ENCODE measurements around the gene TNFRSF4.

- TF ChIP-seq SIN3A (IDR thresholded peaks at IDR 0.05; ENCODE audit: borderline replicate concordance in 2 of 2, control insufficient read depth in 1 of 2, low read depth in 2 of 2, low read length in 2 of 2) = no peak
- TF ChIP-seq SP1 (CRISPR knock-in tag; IDR thresholded peaks at IDR 0.05) = no peak
- no peak for TF ChIP-seq POLR2A (conservative IDR thresholded peaks at IDR 0.05)
- TF ChIP-seq SRF (CRISPR knock-in tag; IDR thresholded peaks at IDR 0.05) = no peak
- TF ChIP-seq, protein P1, sequence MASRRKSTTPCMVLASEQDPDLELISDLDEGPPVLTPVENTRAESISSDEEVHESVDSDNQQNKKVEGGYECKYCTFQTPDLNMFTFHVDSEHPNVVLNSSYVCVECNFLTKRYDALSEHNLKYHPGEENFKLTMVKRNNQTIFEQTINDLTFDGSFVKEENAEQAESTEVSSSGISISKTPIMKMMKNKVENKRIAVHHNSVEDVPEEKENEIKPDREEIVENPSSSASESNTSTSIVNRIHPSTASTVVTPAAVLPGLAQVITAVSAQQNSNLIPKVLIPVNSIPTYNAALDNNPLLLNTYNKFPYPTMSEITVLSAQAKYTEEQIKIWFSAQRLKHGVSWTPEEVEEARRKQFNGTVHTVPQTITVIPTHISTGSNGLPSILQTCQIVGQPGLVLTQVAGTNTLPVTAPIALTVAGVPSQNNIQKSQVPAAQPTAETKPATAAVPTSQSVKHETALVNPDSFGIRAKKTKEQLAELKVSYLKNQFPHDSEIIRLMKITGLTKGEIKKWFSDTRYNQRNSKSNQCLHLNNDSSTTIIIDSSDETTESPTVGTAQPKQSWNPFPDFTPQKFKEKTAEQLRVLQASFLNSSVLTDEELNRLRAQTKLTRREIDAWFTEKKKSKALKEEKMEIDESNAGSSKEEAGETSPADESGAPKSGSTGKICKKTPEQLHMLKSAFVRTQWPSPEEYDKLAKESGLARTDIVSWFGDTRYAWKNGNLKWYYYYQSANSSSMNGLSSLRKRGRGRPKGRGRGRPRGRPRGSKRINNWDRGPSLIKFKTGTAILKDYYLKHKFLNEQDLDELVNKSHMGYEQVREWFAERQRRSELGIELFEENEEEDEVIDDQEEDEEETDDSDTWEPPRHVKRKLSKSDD (conservative IDR thresholded peaks at IDR 0.05; ENCODE audit: low read length) = no peak
- TF ChIP-seq CBX8 (IDR thresholded peaks at IDR 0.05; ENCODE audit: borderline replicate concordance, extremely low read depth, low read depth, low read length, poor library complexity, severe bottlenecking) = no peak
- TF ChIP-seq RAD21 (CRISPR knock-in tag; conservative IDR thresholded peaks at IDR 0.05 in 1 of 2, IDR thresholded peaks at IDR 0.05 in 1 of 2) = no peak
- TF ChIP-seq CHD2 (IDR thresholded peaks at IDR 0.05; ENCODE audit: low read depth, low read length) = no peak
- TF ChIP-seq RBBP5 (IDR thresholded peaks at IDR 0.05; ENCODE audit: borderline replicate concordance, insufficient read depth, low read length, poor library complexity, severe bottlenecking) = no peak
Measured at GRCh38 chr1:1243807-1244191, 29.8 kb upstream of the TNFRSF4 start.

All from K562 (cell line).